Measurements from ENCODE around the gene PARD3. TPM values are rescaled to one million over a fixed set of nuclear protein-coding genes. Genes with fewer than 3 reads are reported as not detected.

The PARD3 gene
- polyA plus RNA-seq, 3 donors = 0.51 TPM; not detected in 2

DNA sequence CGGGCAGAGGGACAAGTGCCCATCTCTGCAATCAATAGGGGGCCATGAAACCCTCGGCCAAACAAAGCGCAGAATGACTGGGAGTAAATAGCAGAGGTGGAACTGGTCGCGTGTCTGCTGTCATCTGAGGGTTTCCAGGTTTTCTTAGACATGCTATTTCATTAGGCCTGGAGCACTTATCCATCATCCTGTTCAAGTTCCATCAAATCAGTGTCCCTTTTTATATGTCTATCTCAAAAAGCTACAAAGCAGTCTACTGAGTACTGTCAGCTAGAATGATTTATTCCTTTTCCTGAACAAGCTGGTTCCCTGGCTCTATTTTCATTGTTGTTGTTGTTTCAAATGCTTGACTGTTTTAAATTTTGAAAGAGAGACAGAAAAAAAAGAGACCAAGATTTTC, 590.5 kb downstream of the PARD3 start:
- Histone ChIP-seq H3K4me3 (replicated peaks in 1 of 3; ENCODE audit: low read depth in 2 of 3, low read length in 3 of 3) (no peak overlapping the region), H3K4me2 (replicated peaks; ENCODE audit: extremely low read depth, low read length, poor library complexity, severe bottlenecking) (no peak overlapping the region), H3K4me1 (ENCODE audit: control insufficient read depth in 1 of 2, insufficient read depth in 2 of 2, low read length in 2 of 2) (peaks cover 5 to 6% of the 10 kb centered on the region in 2 donors), H2AFZ (ENCODE audit: insufficient read depth, low read depth, low read length, poor library complexity, severe bottlenecking) (no peak overlapping the region), H3K9ac (ENCODE audit: insufficient read depth, low read length, poor library complexity, severe bottlenecking) (no peak overlapping the region), H3K9me3 (replicated peaks in 1 of 2; ENCODE audit: control insufficient read depth in 1 of 2, insufficient read depth in 1 of 2, low read length in 2 of 2) (no peaks in the 10 kb centered on the region), H3K27me3 (ENCODE audit: control insufficient read depth in 2 of 2, insufficient read depth in 2 of 2, low read length in 2 of 2) (no peaks in the 10 kb centered on the region), H4K20me1 (ENCODE audit: insufficient read depth, low read length) (no peaks in the 10 kb centered on the region), H3K27ac (ENCODE audit: low read depth in 1 of 2, low read length in 2 of 2) (no peak overlapping the region), H3K79me2 (ENCODE audit: insufficient read depth, low read length) (no peaks in the 10 kb centered on the region), H3K36me3 (replicated peaks in 1 of 2; ENCODE audit: control insufficient read depth in 1 of 2, insufficient read depth in 2 of 2, low read length in 2 of 2) (no peaks in the 10 kb centered on the region)
- Mint-ChIP-seq H3K36me3 (no peaks in the 10 kb centered on the region), H3K4me1 (peaks cover 7% of the 10 kb centered on the region), H3K27me3 (ENCODE audit: low read depth in 3 of 3) (no peaks in the 10 kb centered on the region), H3K4me3 (no peak overlapping the region), H3K9me3 (peaks cover 2 to 10% (median 7%) of the 10 kb centered on the region in 7 donors), H3K27ac (no peak overlapping the region)
- TF ChIP-seq CTCF (IDR thresholded peaks at IDR 0.05) = no peak
- intact Hi-C loops (cut with micrococcal nuclease) = no loop called here
- DNase-seq = no peak
- WGBS (ENCODE audit: insufficient coverage) = 96% methylated on average over 3 of the region's 5 CpGs

GRCh38 chr10:34223658-34224057, 591.4 kb downstream of the PARD3 start:
- Histone ChIP-seq H3K4me2 (replicated peaks; ENCODE audit: extremely low read depth, low read length, poor library complexity, severe bottlenecking) (no peak overlapping the region), H3K27me3 (ENCODE audit: control insufficient read depth in 2 of 2, insufficient read depth in 2 of 2, low read length in 2 of 2) (no peaks in the 10 kb centered on the region), H3K36me3 (replicated peaks in 1 of 2; ENCODE audit: control insufficient read depth in 1 of 2, insufficient read depth in 2 of 2, low read length in 2 of 2) (no peaks in the 10 kb centered on the region), H2AFZ (ENCODE audit: insufficient read depth, low read depth, low read length, poor library complexity, severe bottlenecking) (no peak overlapping the region), H3K4me3 (replicated peaks in 1 of 3; ENCODE audit: low read depth in 2 of 3, low read length in 3 of 3) (no peak overlapping the region), H3K27ac (ENCODE audit: low read depth in 1 of 2, low read length in 2 of 2) (no peak overlapping the region), H4K20me1 (ENCODE audit: insufficient read depth, low read length) (no peaks in the 10 kb centered on the region), H3K79me2 (ENCODE audit: insufficient read depth, low read length) (no peaks in the 10 kb centered on the region), H3K9ac (ENCODE audit: insufficient read depth, low read length, poor library complexity, severe bottlenecking) (no peak overlapping the region), H3K9me3 (replicated peaks in 1 of 2; ENCODE audit: control insufficient read depth in 1 of 2, insufficient read depth in 1 of 2, low read length in 2 of 2) (no peaks in the 10 kb centered on the region), H3K4me1 (ENCODE audit: control insufficient read depth in 1 of 2, insufficient read depth in 2 of 2, low read length in 2 of 2) (peaks cover 5 to 6% of the 10 kb centered on the region in 2 donors)
- Mint-ChIP-seq H3K27ac (no peak overlapping the region), H3K4me3 (no peak overlapping the region), H3K27me3 (ENCODE audit: low read depth in 3 of 3) (no peaks in the 10 kb centered on the region), H3K4me1 (peaks cover 7% of the 10 kb centered on the region), H3K9me3 (peaks cover 2 to 10% (median 7%) of the 10 kb centered on the region in 7 donors), H3K36me3 (no peaks in the 10 kb centered on the region)
- no peak for TF ChIP-seq CTCF (IDR thresholded peaks at IDR 0.05)
- intact Hi-C loops (cut with micrococcal nuclease) = no loop called here
- DNase-seq = no peak
- no CpG with 5 or more reads among the region's 1 CpG for WGBS (ENCODE audit: insufficient coverage)

All from CD14-positive monocyte (primary cell).